Measurements from ENCODE around the gene NOM1.

Gene NOM1

DNA sequence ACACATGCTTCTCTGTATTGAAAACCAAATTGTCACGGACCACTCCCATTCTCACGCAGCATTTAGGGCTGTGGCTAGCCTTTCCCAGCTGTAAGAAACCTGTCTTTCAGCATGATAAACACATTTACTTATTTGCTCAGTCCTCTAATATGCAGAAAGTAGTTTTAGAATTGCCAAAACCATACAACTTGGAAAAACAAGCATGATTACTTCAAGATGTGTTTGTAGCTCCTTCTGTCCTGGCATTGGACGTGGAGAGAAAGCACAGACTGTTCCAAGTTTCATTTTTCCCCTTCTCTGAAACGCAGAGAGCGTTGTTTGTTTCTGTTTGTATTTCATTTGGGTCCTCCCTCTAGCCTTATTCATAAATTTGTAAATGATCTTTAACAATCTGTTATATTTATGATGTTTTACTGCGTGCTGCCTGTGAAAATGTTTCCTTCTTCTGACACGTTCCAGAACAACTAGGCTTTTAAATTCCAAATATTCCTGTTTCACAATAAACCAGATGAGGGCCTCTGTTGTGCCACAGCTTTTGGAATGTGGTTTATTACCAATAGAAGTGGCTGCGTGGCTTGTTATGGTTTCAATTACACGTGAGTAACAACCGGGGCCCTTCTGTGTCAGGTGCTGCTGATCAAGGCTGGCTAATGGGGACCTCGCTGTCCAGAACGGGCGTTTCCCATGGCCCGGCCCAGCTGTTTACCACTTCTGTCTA, 34.8 kb downstream of the NOM1 start:
- DNase-seq: no peak

DNA sequence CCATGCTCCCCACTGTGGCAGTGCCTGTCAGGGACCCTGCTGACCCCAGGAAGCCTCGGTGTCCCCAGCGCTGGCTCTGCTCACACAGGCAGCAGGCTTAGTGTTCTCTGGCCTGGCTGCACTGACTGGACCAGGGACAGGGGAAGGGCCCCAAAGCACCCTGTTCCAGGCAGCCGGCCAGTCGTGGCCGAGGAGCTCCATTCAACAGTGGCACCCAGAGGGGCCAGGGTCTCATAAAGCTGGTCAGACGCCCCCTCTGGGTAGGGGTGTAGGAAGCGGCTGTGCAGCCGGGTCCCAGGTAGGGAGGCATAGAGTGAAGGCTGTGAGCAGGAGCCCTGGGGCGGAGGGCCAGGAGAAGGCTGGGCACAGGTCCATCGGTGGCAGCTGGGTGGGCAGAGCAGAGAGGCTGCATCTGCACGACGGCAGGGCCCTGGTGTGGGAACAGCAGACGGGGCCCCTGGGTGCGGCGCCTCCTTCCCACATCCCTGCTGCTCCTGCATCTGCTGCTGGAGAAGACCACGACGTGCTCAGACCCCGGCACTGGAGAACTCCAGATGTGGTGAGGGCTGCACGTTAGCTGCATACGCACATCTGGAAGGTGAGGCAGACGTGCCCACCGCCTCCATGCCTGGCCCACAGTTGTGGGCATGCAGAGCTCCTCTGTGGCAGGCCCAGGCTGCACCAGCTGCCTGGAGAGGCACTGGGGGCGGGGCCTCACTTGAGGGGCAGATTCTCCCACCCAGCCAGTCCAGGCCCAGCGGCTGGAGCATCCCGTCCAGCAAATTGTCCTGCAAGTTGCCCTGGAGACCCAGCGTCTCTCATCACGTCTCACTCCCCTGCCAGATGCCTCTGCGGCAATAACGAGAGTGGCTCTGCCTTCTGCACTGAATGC, 35.8 kb downstream of the NOM1 start:
- DNase-seq: no peak

DNA sequence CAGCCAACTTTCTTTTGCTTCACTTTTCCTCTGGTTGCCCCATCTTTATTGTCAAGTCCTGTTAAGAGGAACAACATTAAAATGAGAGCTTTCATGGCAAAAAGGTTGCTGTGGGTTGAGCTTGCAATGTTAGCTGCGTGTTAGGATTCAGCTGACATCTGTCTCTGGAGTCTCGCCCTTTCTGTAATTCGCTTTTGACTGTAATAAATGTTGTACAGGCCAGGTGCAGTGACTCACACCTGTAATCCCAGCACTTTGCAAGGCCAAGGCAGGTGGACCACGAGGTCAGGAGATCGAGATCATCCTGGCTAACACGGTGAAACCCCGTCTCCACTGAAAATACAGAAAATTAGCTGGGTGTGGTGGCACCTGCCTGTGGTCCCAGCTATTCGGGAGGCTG, 36.9 kb downstream of the NOM1 start:
- DNase-seq: no peak

DNA sequence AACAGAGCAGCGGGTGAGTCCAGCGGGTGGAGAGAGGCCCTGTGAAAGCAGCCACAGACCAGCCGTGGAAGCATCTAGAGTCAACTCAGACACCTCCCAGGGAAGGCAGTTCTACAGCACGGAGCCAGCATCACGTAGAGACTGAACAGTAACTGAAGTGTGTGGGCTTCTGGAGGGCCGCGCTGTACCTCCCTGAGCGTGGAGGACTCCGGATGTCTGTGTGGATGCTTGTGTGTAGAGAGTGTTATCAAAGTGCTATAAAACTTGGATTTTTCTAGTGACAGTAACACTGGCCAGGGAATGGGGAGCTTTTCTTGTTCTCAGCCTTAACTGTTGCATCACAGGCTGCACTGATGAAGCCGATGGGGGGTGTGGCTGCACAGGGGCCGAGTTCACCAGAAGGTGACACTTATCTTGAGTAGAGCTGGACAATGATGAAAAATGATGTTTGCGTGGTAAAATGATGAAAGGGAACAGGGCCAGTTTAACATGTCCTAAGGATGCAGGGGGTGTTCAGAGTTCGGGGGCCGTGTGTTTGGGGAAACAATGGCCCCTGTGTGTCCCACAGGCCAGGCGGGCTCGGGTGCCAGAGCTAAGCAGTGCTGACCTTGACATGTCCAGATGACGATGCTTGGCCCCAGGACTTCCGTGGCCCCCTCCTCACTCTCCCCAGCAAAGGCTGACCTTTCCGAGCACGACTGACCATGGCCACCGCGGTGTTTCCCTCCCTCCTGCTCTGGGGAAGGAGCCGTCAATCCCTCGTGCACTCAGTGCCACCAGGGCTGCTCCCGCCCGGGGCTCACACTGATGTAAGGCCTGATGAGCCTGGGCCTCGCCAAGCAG, 39.1 kb downstream of the NOM1 start:
- DNase-seq: no peak

DNA sequence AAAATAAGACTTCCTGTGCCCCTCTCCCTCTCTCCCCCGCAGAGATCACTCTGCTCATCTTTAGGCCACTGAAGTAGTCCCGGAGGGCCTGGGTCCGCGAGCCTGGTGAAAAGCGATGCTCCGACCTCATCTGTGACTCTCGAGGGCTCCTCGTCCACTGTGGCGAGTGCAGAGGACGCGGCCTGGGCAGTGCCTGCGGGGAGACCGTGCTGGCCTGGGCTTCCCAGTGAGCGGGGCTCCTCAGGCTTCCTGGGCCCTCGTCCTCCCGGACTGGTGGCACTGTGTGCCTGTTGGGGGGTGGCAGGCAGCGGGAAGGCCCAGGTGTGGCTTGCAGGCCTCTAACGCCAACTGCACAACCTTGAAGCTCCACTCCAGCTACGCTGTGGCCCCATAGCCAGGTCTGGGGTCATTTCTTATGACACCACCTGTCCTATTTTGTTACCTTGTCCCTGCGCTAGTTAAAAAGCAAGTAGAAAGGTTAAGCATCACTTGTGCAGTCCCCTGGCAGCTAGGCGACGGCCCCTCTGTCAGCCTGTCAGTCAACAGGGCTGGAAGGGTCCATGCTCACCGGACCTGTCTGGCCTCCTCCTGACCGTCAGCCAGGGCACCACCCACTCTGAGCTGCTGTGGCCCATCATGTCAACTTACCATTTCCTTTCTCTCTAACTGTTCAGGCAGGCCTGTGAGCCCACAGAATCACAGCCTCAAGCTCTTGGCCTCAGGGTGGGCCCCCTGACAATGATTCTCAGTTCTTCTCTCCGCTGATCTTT, 40.4 kb downstream of the NOM1 start:
- no peak for DNase-seq

DNA sequence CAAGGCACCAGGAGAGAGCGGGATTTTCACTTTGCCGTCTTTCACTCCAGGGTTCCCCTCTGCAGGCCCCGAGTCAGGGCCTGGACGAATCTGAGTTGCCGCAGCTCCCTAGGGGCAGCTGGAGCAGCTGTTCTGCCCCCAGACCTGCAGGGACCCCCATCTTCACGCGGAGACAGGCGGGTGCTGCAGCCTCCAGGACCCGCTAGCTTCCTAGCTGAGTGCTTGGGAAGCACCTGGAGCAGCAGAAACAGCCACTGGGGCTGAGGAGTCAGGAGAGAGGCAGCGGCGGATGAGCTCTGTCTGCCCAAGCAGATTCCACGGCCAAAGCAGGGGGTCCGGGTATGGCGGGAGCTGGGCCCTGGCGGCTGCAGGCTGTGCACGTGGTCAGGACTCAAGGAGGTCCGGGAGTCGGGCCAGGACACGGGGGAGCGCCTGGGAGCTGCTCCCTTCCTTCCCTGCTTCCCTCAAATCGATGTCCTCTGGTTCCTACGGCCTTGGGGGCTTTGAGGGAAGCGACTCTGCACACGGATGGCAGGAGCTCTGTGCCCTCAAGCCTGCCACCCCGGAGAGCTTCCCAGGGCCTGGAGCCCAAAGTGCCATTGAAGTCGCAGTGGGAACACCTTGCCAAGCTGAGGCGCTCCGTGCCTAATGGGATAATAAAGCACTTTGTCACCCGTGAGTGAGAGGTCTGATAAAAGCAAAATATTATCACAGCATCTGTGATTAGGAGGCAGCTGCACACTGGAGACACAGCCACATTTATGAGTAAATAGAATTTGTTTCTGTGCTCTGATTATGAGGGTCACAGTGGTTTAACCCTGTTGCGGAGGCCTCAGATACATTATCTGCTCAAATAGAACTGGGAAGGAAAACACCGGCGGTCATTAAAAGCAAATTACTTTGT, 43.8 kb downstream of the NOM1 start:
- DNase-seq: no peak

DNA sequence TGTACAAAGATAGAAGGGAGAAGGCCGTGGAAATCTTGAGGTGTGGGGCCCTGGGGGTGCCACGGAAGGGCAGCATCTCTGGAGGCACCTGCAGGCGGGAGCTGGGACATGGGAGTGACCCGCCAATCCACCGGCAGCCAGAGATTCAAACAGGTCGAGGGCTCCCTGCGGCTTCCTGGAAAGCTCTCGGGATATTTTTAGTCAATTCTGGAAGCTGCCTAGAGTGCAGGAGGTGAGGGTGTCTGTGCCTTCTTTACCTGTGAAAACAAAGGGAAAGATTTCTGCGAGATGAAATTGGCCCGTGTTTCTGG, 44.4 kb downstream of the NOM1 start:
- DNase-seq: no peak

DNA sequence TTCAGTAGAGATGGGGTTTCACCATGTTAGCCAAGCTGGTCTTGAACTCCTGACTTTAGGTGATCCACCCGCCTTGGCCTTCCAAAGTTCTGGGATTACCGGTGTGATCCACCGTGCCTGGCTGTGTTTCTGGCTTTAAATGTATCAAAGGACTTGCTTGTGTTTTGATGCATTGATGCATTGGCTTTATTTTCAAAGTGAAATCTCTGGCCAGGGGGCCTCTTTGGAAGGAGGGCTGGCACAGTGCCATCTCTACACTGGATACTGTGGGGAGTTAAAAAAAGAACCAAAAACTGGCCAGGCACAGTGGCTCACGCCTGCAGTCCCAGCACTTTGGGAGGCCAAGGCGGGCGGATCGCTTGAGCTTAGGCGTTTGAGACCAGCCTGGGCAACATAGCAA, 44.9 kb downstream of the NOM1 start:
- DNase-seq: no peak

DNA sequence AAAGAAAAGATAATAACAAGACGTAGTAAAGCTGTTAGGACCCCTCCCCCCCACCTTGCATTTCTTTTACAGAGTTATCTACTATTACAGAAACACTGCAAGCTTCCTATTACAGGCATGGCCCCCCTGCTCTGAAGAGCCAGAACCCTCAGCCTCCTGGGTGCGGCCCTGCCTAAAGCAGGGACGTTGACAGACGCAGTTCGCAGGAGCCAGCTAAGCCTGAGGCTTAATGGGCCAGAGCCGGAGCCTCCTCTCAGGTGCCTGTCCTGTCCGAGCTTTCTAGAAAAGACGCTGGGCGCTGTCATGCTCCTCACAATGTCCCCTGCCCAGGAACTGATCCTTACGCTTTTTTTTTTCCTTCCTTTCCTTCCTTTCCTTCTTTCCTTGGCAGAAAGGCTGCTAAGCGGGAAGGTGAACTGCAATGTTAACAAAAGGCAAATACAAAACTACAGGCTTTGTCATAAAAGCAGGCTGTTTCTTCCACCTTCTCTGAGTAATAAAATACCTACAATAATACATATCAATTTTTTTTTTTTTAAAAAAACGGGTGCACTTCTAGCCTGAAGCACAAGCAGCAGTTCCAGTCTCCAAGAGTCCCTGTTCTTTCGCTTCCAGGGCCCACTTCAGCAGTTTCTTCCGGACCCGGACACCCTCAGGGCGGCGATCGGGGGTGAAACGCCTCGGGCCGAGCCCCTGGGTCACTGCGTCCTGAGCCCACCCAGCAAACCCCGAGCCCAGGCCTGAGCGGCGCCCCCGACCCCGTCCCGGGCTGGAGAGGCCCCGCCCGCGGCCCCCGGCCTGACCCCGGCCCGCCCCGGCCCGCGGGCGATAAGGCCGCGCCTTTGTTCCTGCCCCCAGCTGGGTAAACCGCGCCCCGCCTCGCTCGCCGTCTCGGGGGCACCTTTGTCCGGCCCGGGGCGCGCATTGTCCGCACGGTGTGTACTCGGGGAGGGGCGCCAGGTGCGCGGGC, 49.8 kb downstream of the NOM1 start:
- no peak for DNase-seq

DNA sequence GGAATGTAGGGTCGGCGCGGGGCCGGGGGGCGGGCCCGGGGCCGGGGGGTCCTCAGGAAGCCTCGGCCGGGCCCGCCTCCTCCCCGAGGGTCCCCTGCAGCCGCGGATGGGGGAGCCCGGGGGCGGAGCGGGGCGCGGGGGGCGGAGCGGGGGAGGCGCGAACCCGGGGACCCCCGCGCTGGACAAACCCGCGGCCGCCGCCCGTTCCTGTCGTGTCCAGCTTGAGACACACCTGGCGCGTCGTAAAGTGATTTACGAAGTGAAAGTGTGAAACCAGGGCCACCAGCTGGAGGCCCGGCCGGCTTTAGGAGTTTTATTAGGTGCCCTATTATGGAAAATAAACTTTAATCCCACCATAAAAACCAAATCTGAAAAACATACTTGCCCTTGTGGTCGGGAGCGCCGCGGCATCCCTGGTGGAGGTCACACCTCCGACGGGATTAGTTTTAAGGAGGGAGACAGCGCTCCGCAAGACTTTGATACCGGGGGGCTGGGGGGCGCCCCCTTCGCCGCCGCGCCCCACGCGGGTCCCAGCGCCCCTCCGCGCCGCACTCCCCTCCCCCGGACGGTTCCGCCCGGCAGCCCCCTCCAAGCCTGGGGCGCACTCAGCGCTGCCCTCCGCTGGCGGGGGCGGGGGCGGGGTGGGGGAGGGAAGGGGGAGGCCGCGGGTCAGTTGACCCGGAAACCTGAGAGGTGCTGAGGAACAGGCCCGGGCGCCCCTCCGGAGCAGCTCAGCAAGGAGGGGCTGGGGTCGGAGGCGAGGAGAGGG, 50.6 kb downstream of the NOM1 start:
- DNase-seq: no peak

DNA sequence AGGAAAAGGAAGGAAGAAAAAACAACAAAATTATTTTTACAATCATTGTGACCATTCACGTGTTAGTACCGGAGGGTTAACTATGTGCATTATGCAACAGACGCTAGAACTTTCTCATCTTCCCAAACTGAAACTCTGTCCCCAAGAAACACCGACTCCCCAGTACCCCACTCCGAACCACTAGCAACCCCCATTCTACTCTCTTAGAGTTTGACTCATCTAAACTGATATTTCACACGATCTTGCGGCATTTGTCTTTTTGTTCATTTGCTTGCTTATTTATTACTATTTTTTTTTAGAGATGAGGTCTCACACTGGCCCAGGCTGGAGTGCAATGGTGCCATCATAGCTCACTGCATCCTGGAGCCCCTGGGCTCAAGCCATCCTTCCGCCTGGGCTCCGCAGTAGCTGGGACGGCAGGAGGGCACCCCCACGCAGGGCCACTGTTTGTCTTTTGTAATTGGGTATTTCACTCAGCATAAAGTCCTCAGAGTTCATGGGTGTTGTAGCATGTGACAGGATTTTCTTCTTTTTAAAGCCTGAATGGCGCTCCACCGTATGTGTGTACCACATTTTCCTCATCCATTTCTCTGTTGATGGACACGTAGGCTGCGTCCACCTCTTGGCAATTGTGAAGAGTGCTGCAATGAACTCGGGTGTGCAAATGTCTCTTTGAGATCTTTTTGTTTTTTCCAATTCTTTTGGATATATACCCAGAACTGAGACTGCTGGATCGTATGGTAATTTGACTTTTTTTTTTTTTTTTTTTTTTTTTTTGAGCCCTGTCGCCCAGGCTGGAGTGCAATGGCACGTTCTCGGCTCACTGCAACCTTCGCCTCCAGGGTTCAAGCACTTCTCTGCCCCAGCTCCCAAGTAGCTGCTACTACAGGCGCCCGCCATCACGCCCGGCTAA, 51.5 kb downstream of the NOM1 start:
- no peak for DNase-seq

DNA sequence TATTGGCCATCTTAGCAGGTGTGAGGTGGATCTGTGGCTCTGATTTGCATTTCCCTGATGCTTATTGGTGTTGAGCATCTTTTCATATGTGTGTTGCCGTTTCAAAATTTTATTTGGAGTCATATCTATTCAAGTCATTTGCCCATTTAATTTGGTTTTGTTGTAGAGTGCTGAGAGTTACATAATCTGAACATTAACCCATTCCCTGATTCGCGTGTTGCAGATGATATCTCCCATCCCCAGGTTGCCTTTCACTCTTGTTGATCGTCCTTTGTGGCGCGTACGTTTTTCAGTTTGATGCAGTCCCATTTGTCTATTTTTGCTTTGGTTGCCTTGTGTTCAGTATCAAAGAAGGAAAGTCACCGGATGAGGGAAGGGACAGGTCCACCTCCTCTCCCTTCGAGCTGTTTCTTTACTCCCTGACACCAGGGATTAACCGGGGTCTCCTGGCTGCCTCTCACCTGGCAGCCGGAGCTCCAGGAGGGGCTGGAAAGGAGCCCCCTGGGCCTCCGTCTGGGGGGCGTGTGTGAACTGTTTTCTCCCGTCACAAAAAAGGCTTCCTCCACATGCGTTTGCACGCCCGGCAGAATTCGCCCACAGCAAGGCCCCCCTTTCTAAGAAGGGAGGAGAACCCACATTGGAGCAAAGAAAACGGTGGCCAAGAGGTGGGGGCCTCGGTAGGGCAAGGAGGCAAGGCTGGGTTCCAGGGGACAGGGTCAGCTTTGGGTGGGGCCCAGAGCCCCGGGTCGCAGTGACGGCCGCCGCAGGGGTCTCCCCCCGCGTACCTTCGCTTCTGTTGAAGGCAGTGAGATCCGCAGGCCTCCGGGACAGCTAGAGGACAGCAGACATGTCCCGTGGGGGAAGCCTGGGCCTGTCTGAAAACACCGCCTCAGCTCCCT, 52.7 kb downstream of the NOM1 start:
- DNase-seq: no peak

DNA sequence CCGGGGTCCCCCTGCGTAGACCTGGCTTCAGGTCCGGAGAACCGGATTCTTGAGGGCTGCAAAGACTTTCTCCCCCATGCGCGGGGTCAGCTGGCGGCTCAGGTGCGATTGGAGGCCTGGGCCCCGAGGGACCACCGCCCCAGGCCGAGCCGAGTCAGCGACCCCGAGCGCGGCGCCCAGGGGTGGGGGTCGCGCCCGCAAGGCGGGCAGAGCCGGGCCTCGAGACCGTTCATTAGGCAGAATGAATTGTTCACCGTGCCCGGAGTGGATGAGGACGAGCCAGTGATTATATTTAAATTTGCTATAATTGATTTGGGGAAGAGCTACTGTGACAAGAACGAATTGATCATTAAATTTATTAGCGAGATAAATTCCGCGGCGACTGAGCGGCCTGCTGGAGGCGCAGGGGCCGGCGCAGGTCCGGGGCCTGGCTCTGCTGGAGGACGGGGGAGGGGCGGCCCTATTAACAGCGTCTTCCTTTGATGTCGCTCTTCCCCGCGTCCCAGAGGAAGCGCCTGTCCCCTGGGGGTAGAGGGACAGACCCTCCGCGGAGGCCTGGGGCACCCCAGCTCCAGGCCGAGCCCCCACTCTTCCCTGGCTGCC, 53.4 kb downstream of the NOM1 start:
- no peak for DNase-seq

DNA sequence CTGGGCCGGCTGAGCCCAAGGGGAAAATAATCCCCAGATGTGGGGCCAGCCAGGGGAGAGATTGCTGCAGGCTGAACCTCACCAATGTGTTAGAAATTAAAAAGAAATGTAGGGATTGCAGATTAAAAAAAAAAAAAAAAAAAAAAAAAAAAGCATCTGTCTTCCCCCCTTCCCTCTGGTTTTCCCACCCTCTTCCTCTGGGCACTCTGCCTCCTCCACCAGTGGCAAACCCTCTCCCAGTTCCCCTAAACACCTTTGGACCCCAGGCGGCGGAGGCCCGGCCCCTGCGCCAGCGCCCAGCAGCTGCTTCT, 53.9 kb downstream of the NOM1 start:
- no peak for DNase-seq

DNA sequence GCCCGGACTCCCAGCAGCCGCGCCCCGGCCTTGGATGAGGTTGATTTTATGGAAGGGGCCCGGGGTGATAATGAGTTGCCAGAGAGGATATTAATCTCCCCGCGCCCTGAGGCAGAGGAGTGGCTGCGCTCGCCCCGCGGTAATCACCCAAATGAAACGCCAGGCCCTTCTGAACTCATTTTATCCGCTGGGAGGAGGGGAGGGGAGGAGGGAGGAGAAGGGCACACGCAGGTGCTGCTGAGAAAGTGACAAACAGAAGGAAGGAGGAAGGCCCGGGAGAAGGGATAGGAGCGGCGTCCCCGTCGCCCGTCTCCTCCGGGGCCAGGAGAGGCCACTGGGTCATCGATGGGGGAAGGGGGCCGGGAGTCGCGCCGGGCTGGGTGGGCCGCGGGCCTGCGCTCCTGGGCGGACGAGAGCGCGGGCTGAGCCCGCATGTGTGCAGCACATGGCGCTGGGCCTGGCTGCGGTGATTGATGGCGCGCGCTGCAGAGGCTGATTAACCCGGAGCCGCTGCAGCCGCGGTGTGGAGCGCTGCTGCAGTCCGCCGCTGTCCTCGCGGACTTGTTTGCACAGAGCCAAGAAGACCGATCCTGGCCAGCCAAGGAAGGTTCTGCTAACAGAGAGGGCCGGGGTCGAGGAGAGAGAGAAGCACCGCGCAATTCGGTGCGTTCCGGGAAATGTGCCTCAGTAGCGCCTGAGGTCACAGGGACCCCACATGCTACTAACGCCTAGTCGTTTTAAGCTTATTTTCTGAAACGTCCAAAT, 54.4 kb downstream of the NOM1 start:
- DNase-seq: no peak
